GM13976 (cell line): Measurements from ENCODE around the gene TFPI.
"Not testable (repeated sequence)": the region's sequence is repeated elsewhere in the genome, so short reads cannot be mapped to it uniquely, and the experiment has no call there.

Experiments
- DNase-seq: peaks from one replicate; pipeline ENCODE4 v3.0.0; 2012; ENCODE audit warnings: low spot score
- CTCF ChIP-seq: IDR thresholded peaks from 2 replicates; pipeline ENCODE4 v1.5.1; 2012; ENCODE audit warnings: borderline replicate concordance, mild to moderate bottlenecking; ENCODE audit not compliant: insufficient read depth; ENCODE audit errors: extremely low read depth, missing control alignments, control extremely low read depth
- in situ Hi-C: fragments of 300-500 bp; cut with MboI; formaldehyde crosslinking; loops from one replicate; pipeline ENCODE4 v1.12.0; 2022; ENCODE audit warnings: low sequenced_read_pairs, mixed read lengths, inconsistent platforms; ENCODE audit not compliant: unreplicated experiment

The TFPI gene

GRCh38 chr2:187573722-187574121, 19.5 kb upstream of the TFPI start:
- in situ Hi-C loops, result loop anchor here (10.0 kb wide), 1 partner anchor 69 kb away; no protein-coding TSS in a partner anchor
- no peak for DNase-seq
- no peak for TF ChIP-seq CTCF

- in situ Hi-C loops, result loop anchor here (10.0 kb wide), 1 partner anchor 67 kb away; no protein-coding TSS in a partner anchor
These were observed 17.8 kb upstream of the TFPI start for GRCh38 chr2:187571996-187572395.

GRCh38 chr2:187569571-187569970, 15.3 kb upstream of the TFPI start:
- no peak for DNase-seq
- in situ Hi-C loops, result no loop called here
- no peak for TF ChIP-seq CTCF

More at GRCh38 chr2:187571996-187572395, 17.8 kb upstream of the TFPI start:
- not testable (repeated sequence) for DNase-seq

- DNase-seq, result no peak
- TF ChIP-seq CTCF, result no peak
- in situ Hi-C loops, result no loop called here
These were observed 14.8 kb upstream of the TFPI start for GRCh38 chr2:187569042-187569441.

- in situ Hi-C loops, result no loop called here
- no peak for DNase-seq
- TF ChIP-seq CTCF, result no peak
These were observed 12.9 kb upstream of the TFPI start for GRCh38 chr2:187567126-187567525.

DNA sequence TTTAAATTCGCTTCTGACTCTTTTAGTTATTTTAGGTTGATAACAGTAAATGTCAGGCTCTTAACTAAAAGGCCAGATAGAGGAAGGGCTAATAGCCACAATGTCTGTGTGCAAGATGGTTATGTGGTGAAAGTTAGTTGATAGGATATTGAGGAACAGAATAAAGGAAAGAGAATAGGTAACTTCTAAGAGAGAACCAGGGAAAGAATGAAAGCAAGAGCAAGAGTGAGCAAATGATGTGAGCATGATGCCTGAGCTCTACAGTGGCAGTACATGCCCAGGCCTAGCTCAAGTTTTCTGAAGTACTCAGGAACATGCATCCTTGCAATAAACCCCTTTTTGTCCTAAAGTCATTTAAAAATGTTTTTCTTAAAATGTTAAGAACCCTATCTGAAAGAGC, 12.5 kb upstream of the TFPI start:
- in situ Hi-C loops, result no loop called here
- TF ChIP-seq CTCF, result no peak

DNA sequence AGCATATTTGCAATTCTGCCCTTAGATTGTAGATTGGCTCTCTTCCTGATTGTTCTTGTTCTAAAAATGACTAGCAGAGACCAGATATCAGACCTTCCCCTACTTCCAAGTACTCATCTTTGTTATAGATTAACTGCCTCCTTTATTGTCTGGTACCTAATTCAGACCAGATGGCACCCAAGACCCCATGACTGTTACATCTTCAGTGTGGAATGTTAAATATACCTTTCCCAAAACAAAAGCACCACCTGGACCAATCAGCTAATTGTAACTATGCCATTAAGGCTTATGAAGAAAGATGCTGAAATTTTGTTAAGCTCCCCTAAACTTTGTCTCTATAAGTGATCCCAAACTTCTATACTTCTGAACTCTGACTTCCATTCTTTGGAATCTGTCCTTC, 12.0 kb upstream of the TFPI start:
- DNase-seq, result no peak
- in situ Hi-C loops, result no loop called here
- TF ChIP-seq CTCF, result no peak

More for the DNA sequence above, 12.5 kb upstream of the TFPI start:
- no peak for DNase-seq

DNA sequence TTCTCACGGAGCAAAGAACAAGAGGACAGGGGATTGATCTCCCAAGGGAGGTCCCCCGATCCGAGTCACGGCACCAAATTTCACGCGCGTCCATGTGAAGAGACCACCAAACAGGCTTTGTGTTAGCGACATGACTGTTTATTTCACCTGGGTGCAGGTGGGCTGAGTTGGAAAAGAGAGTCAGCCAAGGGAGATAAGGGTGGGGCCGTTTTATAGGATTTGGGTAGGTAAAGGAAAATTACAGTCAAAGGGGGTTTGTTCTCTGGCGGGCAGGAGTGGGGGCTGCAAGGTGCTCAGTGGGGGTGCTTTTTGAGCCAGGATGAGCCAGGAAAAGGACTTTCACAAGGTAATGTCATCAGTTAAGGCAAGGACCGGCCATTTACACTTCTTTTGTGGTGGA, 11.4 kb upstream of the TFPI start:
- DNase-seq, in situ Hi-C loops: not testable (repeated sequence)

DNA sequence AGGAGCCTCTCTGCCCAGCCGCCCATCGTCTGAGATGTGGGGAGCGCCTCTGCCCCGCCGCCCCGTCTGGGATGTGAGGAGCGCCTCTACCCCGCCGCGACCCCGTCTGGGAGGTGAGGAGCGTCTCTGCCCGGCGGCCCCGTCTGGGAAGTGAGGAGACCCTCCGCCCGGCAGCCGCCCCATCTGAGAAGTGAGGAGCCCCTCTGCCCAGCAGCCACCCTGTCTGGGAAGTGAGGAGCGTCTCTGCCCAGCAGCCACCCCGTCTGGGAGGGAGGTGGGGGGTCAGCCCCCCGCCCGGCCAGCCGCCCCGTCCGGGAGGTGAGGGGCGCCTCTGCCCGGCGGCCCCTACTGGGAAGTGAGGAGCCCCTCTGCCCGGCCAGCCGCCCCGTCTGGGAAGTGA, 2.3 kb upstream of the TFPI start:
- DNase-seq, in situ Hi-C loops: not testable (repeated sequence)
